GM23338 (cell line): ENCODE data around the gene KIRREL3.

Source experiments
- EZH2 ChIP-seq: fragments of 200-600 bp; sonication (generic); IDR thresholded peaks from one replicate; pipeline ENCODE4 v1.8.0; 2017; ENCODE audit warnings: antibody characterized with exemption, mild to moderate bottlenecking, low read depth; ENCODE audit not compliant: unreplicated experiment
- JUNB ChIP-seq: IDR thresholded peaks from one replicate; pipeline ENCODE4 v1.6.1; 2016; ENCODE audit warnings: antibody characterized with exemption; ENCODE audit not compliant: unreplicated experiment
- POLR2AphosphoS5 ChIP-seq: IDR thresholded peaks from 2 replicates; pipeline ENCODE4 v1.6.1; 2016; ENCODE audit warnings: antibody characterized with exemption, low read depth
- STAT1 ChIP-seq: IDR thresholded peaks from one replicate; pipeline ENCODE4 v1.6.1; 2016; ENCODE audit warnings: antibody characterized with exemption; ENCODE audit not compliant: unreplicated experiment
- TF ChIP-seq, protein P1 (sequence below), 2 experiments: fragments of 200-600 bp in 1 of 2; sonication (generic) in 1 of 2; conservative IDR thresholded peaks; 2 replicates each; pipeline versions ENCODE4 v1.5.1 to v1.6.1; 2016 to 2017; ENCODE audit warnings: antibody characterized with exemption in 2 of 2, low read depth in 2 of 2, mild to moderate bottlenecking in 2 of 2, moderate library complexity in 1 of 2
- TF ChIP-seq, protein P2 (sequence below): fragments of 250-450 bp; sonication (Bioruptor Pico); IDR thresholded peaks from 2 replicates; pipeline ENCODE4 v1.5.0; 2020; ENCODE audit warnings: mild to moderate bottlenecking, moderate library complexity

DNA sequence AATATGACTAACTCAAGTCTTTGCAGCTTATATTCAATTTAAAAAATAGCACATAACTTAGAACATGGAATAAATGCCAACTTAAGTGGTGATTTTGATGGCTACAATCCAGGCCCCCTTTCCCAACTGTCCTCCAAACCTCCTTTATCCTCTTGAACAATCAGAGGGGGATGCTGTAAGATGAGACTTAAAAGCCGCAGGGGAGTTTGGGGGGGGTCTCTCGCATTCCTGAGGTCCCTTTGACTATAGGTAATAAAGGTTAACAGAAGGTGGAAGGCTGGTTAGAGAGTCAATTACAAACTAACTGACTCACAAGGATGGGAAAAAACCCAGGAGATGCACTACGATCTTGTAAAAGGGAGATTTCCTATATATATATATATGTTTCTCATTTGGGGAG lies 101.8 kb downstream of the KIRREL3 start:
- TF ChIP-seq, protein P1, sequence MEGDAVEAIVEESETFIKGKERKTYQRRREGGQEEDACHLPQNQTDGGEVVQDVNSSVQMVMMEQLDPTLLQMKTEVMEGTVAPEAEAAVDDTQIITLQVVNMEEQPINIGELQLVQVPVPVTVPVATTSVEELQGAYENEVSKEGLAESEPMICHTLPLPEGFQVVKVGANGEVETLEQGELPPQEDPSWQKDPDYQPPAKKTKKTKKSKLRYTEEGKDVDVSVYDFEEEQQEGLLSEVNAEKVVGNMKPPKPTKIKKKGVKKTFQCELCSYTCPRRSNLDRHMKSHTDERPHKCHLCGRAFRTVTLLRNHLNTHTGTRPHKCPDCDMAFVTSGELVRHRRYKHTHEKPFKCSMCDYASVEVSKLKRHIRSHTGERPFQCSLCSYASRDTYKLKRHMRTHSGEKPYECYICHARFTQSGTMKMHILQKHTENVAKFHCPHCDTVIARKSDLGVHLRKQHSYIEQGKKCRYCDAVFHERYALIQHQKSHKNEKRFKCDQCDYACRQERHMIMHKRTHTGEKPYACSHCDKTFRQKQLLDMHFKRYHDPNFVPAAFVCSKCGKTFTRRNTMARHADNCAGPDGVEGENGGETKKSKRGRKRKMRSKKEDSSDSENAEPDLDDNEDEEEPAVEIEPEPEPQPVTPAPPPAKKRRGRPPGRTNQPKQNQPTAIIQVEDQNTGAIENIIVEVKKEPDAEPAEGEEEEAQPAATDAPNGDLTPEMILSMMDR (conservative IDR thresholded peaks at IDR 0.05; ENCODE audit: low read depth in 2 of 2): no peak
- TF ChIP-seq STAT1: no peak
- no peak for TF ChIP-seq JUNB
- no peak for TF ChIP-seq EZH2
- no peak for TF ChIP-seq POLR2AphosphoS5
- TF ChIP-seq, protein P2, sequence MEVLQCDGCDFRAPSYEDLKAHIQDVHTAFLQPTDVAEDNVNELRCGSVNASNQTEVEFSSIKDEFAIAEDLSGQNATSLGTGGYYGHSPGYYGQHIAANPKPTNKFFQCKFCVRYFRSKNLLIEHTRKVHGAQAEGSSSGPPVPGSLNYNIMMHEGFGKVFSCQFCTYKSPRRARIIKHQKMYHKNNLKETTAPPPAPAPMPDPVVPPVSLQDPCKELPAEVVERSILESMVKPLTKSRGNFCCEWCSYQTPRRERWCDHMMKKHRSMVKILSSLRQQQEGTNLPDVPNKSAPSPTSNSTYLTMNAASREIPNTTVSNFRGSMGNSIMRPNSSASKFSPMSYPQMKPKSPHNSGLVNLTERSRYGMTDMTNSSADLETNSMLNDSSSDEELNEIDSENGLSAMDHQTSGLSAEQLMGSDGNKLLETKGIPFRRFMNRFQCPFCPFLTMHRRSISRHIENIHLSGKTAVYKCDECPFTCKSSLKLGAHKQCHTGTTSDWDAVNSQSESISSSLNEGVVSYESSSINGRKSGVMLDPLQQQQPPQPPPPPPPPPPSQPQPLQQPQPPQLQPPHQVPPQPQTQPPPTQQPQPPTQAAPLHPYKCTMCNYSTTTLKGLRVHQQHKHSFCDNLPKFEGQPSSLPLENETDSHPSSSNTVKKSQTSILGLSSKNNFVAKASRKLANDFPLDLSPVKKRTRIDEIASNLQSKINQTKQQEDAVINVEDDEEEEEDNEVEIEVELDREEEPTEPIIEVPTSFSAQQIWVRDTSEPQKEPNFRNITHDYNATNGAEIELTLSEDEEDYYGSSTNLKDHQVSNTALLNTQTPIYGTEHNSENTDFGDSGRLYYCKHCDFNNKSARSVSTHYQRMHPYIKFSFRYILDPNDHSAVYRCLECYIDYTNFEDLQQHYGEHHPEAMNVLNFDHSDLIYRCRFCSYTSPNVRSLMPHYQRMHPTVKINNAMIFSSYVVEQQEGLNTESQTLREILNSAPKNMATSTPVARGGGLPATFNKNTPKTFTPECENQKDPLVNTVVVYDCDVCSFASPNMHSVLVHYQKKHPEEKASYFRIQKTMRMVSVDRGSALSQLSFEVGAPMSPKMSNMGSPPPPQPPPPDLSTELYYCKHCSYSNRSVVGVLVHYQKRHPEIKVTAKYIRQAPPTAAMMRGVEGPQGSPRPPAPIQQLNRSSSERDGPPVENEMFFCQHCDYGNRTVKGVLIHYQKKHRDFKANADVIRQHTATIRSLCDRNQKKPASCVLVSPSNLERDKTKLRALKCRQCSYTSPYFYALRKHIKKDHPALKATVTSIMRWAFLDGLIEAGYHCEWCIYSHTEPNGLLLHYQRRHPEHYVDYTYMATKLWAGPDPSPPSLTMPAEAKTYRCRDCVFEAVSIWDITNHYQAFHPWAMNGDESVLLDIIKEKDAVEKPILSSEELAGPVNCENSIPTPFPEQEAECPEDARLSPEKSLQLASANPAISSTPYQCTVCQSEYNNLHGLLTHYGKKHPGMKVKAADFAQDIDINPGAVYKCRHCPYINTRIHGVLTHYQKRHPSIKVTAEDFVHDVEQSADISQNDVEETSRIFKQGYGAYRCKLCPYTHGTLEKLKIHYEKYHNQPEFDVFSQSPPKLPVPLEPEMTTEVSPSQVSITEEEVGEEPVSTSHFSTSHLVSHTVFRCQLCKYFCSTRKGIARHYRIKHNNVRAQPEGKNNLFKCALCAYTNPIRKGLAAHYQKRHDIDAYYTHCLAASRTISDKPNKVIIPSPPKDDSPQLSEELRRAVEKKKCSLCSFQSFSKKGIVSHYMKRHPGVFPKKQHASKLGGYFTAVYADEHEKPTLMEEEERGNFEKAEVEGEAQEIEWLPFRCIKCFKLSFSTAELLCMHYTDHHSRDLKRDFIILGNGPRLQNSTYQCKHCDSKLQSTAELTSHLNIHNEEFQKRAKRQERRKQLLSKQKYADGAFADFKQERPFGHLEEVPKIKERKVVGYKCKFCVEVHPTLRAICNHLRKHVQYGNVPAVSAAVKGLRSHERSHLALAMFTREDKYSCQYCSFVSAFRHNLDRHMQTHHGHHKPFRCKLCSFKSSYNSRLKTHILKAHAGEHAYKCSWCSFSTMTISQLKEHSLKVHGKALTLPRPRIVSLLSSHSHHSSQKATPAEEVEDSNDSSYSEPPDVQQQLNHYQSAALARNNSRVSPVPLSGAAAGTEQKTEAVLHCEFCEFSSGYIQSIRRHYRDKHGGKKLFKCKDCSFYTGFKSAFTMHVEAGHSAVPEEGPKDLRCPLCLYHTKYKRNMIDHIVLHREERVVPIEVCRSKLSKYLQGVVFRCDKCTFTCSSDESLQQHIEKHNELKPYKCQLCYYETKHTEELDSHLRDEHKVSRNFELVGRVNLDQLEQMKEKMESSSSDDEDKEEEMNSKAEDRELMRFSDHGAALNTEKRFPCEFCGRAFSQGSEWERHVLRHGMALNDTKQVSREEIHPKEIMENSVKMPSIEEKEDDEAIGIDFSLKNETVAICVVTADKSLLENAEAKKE (CRISPR knock-in tag): no peak
